CD14-positive monocyte (primary cell): ENCODE measurements around the gene CLDN1. TPM values are rescaled to one million over a fixed set of nuclear protein-coding genes. Genes with fewer than 3 reads are reported as not detected.

Experiments
- DNase-seq, 3 donors: peaks; one replicate each; pipeline ENCODE4 v3.0.0-alpha.2; 2011 to 2022
- H2AFZ ChIP-seq: 2 replicates; pipeline ENCODE4 v1.6.0; 2012; ENCODE audit warnings: mild to moderate bottlenecking, low read depth, low read length, inconsistent platforms; ENCODE audit not compliant: insufficient read depth, poor library complexity, severe bottlenecking
- H3K27ac ChIP-seq, 2 donors: 1 replicate in 1 of 2; 2 replicates in 1 of 2; pipeline ENCODE4 v1.5.1; 2012 to 2013; ENCODE audit warnings: low read length in 2 of 2, control low read depth in 1 of 2, inconsistent platforms in 1 of 2, low read depth in 1 of 2, mild to moderate bottlenecking in 1 of 2
- H3K27me3 ChIP-seq, 2 donors: one replicate each; pipeline versions ENCODE4 v1.6.0 to v1.6.1; 2011 to 2013; ENCODE audit warnings: low read length in 2 of 2; ENCODE audit not compliant: control insufficient read depth in 2 of 2, insufficient read depth in 2 of 2
- H3K36me3 ChIP-seq, 2 donors: replicated peaks in 1 of 2; 1 replicate in 1 of 2; 2 replicates in 1 of 2; pipeline versions ENCODE4 v1.5.1 to v1.6.1; 2012 to 2013; ENCODE audit warnings: low read length in 2 of 2, control low read depth in 1 of 2, inconsistent platforms in 1 of 2, mild to moderate bottlenecking in 1 of 2; ENCODE audit not compliant: insufficient read depth in 2 of 2, control insufficient read depth in 1 of 2
- H3K4me1 ChIP-seq, 2 donors: 1 replicate in 1 of 2; 2 replicates in 1 of 2; pipeline versions ENCODE4 v1.5.1 to v1.6.1; 2012 to 2013; ENCODE audit warnings: low read length in 2 of 2, control low read depth in 1 of 2, inconsistent platforms in 1 of 2, mild to moderate bottlenecking in 1 of 2, moderate library complexity in 1 of 2; ENCODE audit not compliant: insufficient read depth in 2 of 2, control insufficient read depth in 1 of 2
- H3K4me2 ChIP-seq: replicated peaks from 2 replicates; pipeline ENCODE3; 2012; ENCODE audit warnings: low read length, moderate library complexity, mild to moderate bottlenecking; ENCODE audit not compliant: poor library complexity, severe bottlenecking; ENCODE audit errors: extremely low read depth
- H3K4me3 ChIP-seq, 3 experiments: fragments of 200-600 bp in 1 of 3; sonication (generic) in 1 of 3; replicated peaks in 1 of 3; 1 replicate in 2 of 3; 2 replicates in 1 of 3; pipeline ENCODE4 v1.5.1; 2011 to 2013; ENCODE audit warnings: low read length in 3 of 3, mild to moderate bottlenecking in 3 of 3, control low read depth in 2 of 3, low read depth in 2 of 3, inconsistent platforms in 1 of 3, moderate library complexity in 1 of 3
- H3K79me2 ChIP-seq: 2 replicates; pipeline ENCODE4 v1.6.0; 2012; ENCODE audit warnings: mild to moderate bottlenecking, control low read depth, inconsistent platforms, low read length, moderate library complexity; ENCODE audit not compliant: insufficient read depth
- H3K9ac ChIP-seq: 2 replicates; pipeline ENCODE4 v1.6.0; 2017; ENCODE audit warnings: low read length, mild to moderate bottlenecking; ENCODE audit not compliant: insufficient read depth, poor library complexity, severe bottlenecking
- H3K9me3 ChIP-seq, 2 donors: replicated peaks in 1 of 2; 1 replicate in 1 of 2; 2 replicates in 1 of 2; pipeline versions ENCODE4 v1.5.1 to v1.6.1; 2012 to 2013; ENCODE audit warnings: low read length in 2 of 2, control low read depth in 1 of 2; ENCODE audit not compliant: control insufficient read depth in 1 of 2, insufficient read depth in 1 of 2
- H4K20me1 ChIP-seq: 2 replicates; pipeline ENCODE4 v1.6.0; 2012; ENCODE audit warnings: mild to moderate bottlenecking, low read length, control low read depth, moderate library complexity; ENCODE audit not compliant: insufficient read depth
- H3K27ac Mint-ChIP-seq, 7 donors: one replicate each; pipeline ENCODE4 v1.8.0; 2020; ENCODE audit warnings: mild to moderate bottlenecking in 7 of 7, mixed read lengths in 7 of 7, moderate library complexity in 6 of 7, inconsistent platforms in 2 of 7
- H3K27me3 Mint-ChIP-seq, 3 donors: one replicate each; pipeline ENCODE4 v1.8.0; 2021 to 2022; ENCODE audit warnings: low read depth in 3 of 3, mild to moderate bottlenecking in 3 of 3, mixed read lengths in 3 of 3, moderate library complexity in 3 of 3, inconsistent platforms in 1 of 3
- H3K36me3 Mint-ChIP-seq, 2 donors: one replicate each; pipeline ENCODE4 v1.8.0; 2020; ENCODE audit warnings: mixed read lengths in 2 of 2, inconsistent platforms in 1 of 2, mild to moderate bottlenecking in 1 of 2
- H3K4me1 Mint-ChIP-seq: one replicate; pipeline ENCODE4 v1.8.0; 2020; ENCODE audit warnings: mild to moderate bottlenecking, mixed read lengths
- H3K4me3 Mint-ChIP-seq, 2 donors: one replicate each; pipeline ENCODE4 v1.8.0; 2020; ENCODE audit warnings: mild to moderate bottlenecking in 2 of 2, mixed read lengths in 2 of 2, moderate library complexity in 1 of 2
- H3K9me3 Mint-ChIP-seq, 7 donors: one replicate each; pipeline ENCODE4 v1.8.0; 2020 to 2022; ENCODE audit warnings: mixed read lengths in 7 of 7, mild to moderate bottlenecking in 6 of 7, moderate library complexity in 6 of 7, inconsistent platforms in 2 of 7
- WGBS: methylation state at CpG from one replicate; pipeline ENCODE4 v1.1.5; 2013; ENCODE audit warnings: missing lambda C conversion rate; ENCODE audit not compliant: insufficient coverage; 5-methylcytosine and 5-hydroxymethylcytosine counted together
- intact Hi-C, 2 donors: fragments of 100-400 bp; cut with micrococcal nuclease; formaldehyde crosslinking; loops; one replicate each; pipeline versions ENCODE4 v1.15.0 to v1.15.1; 2023
- polyA plus RNA-seq, 3 donors: library from polyadenylated mRNA; depleted of rRNA in 1 of 3; unstranded in 2 of 3; stranded (reverse) in 1 of 3; fragments of 300-500 nt in 2 of 3; fragments of >200 nt in 1 of 3; fragmentation: Illumina TruSeq in 2 of 3; gene quantifications; 1 replicate in 2 of 3; 2 replicates in 1 of 3; pipeline ENCODE4 v1.2.3, GENCODE V29; 2012 to 2021
- TF ChIP-seq, protein P1 (sequence below): fragments of 200-600 bp; IDR thresholded peaks from one replicate; pipeline ENCODE4 v1.8.0; 2022; ENCODE audit warnings: antibody characterized with exemption, mild to moderate bottlenecking

CLDN1 gene
- polyA plus RNA-seq, 3 donors, result not detected

DNA sequence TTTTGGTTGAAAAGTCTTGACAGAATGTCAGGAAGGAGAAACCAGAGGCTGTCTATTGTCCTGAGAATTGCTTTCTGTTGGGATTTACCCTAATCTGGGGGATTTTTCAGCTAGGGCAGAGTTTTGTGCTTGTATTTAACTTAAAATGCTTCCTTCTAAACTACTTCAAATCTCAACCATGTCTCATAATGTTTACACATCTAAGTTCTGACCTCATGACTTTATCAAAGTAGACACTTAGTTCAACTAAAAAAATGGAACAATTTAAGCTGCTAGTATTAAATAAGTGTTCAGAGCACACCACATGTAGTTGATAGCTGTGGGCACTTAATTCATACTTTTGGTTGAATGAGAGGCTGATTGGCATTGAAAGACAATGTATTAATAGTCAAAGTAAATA, 28.2 kb downstream of the CLDN1 start:
- H3K27me3 Mint-ChIP-seq, result peaks cover 0 to 3% (median 2%) of the 10 kb centered on the region in 3 donors
- Histone ChIP-seq H3K4me2 (no peak overlapping the region), H3K36me3 (no peaks in the 10 kb centered on the region), H3K4me3 (no peak overlapping the region), H3K79me2 (no peaks in the 10 kb centered on the region), H3K9me3 (peaks cover 9 to 11% of the 10 kb centered on the region in 2 donors), H3K27ac (no peak overlapping the region), H2AFZ (no peak overlapping the region), H3K4me1 (no peaks in the 10 kb centered on the region), H3K9ac (no peak overlapping the region), H3K27me3 (no peaks in the 10 kb centered on the region), H4K20me1 (no peaks in the 10 kb centered on the region)
- TF ChIP-seq, protein P1, sequence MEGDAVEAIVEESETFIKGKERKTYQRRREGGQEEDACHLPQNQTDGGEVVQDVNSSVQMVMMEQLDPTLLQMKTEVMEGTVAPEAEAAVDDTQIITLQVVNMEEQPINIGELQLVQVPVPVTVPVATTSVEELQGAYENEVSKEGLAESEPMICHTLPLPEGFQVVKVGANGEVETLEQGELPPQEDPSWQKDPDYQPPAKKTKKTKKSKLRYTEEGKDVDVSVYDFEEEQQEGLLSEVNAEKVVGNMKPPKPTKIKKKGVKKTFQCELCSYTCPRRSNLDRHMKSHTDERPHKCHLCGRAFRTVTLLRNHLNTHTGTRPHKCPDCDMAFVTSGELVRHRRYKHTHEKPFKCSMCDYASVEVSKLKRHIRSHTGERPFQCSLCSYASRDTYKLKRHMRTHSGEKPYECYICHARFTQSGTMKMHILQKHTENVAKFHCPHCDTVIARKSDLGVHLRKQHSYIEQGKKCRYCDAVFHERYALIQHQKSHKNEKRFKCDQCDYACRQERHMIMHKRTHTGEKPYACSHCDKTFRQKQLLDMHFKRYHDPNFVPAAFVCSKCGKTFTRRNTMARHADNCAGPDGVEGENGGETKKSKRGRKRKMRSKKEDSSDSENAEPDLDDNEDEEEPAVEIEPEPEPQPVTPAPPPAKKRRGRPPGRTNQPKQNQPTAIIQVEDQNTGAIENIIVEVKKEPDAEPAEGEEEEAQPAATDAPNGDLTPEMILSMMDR, result no peak
- DNase-seq, result no peak
- no peak overlapping the region for H3K4me3 Mint-ChIP-seq
- H3K4me1 Mint-ChIP-seq, result no peaks in the 10 kb centered on the region
- peaks cover 2 to 18% (median 15%) of the 10 kb centered on the region in 7 donors for H3K9me3 Mint-ChIP-seq
- intact Hi-C loops, result no loop called here
- H3K36me3 Mint-ChIP-seq, result no peaks in the 10 kb centered on the region
- H3K27ac Mint-ChIP-seq, result no peak overlapping the region

DNA sequence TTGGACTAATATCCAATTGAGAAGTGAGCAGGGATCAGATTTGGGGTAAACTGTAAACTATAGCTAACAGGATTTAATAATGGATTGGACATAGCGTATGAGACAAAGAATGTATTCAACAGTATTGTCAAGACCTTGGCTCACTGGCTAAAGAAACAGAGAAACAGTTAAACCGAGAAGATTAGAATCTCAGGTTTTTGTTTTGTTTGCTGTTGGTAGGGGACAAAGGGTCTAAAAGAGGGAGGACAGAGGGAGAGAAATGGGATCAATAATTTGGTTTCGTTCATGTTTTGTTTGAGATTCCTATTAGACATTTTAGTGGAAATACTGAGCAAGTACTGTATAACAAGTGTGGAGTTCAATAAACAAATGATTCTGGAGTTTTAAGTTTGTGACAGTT, 28.6 kb downstream of the CLDN1 start:
- Histone ChIP-seq H3K36me3 (no peaks in the 10 kb centered on the region), H4K20me1 (no peaks in the 10 kb centered on the region), H3K4me3 (no peak overlapping the region), H3K4me1 (no peaks in the 10 kb centered on the region), H3K79me2 (no peaks in the 10 kb centered on the region), H3K4me2 (no peak overlapping the region), H3K27ac (no peak overlapping the region), H3K9me3 (peaks cover 13 to 15% of the 10 kb centered on the region in 2 donors), H3K9ac (no peak overlapping the region), H3K27me3 (no peaks in the 10 kb centered on the region), H2AFZ (no peak overlapping the region)
- Mint-ChIP-seq H3K36me3 (no peaks in the 10 kb centered on the region), H3K27me3 (peaks cover 0 to 3% (median 2%) of the 10 kb centered on the region in 3 donors), H3K9me3 (peaks cover 4 to 19% (median 15%) of the 10 kb centered on the region in 7 donors), H3K4me3 (no peak overlapping the region), H3K27ac (no peak overlapping the region), H3K4me1 (no peaks in the 10 kb centered on the region)
- intact Hi-C loops, result no loop called here
- no peak for DNase-seq
- 93% methylated on average over 3 of the region's 3 CpGs for WGBS
- TF ChIP-seq, protein P1, result no peak
